Body of pancreas (tissue), 4 donors: ENCODE results near the gene KIF26A. TPM values are rescaled to one million over a fixed set of nuclear protein-coding genes. Genes with fewer than 3 reads are reported as not detected.

Experiments used
- ATAC-seq: fragments of 150-250 bp; one replicate; pipeline ENCODE4 v1.9.1; 2016
- DNase-seq, 4 donors: peaks; one replicate each; pipeline ENCODE4 v3.0.0-alpha.2; 2019
- H3K27ac ChIP-seq, 4 donors: fragments of 200-600 bp; sonication (generic); 1 replicate in 3 of 4; 2 replicates in 1 of 4; pipeline versions ENCODE4 v1.5.1 to v1.6.1; 2016 to 2019; ENCODE audit warnings: mild to moderate bottlenecking in 1 of 4, mixed read lengths in 1 of 4, moderate library complexity in 1 of 4
- H3K27me3 ChIP-seq, 2 donors: fragments of 200-600 bp; sonication (generic); one replicate each; pipeline ENCODE4 v1.6.0; 2016; ENCODE audit warnings: mild to moderate bottlenecking in 1 of 2
- H3K36me3 ChIP-seq, 2 donors: fragments of 200-600 bp; sonication (generic); replicated peaks in 1 of 2; 2 replicates each; pipeline ENCODE4 v1.5.1; 2016; ENCODE audit warnings: low read depth in 2 of 2; ENCODE audit not compliant: insufficient read depth in 1 of 2
- H3K4me1 ChIP-seq: fragments of 200-600 bp; sonication (generic); one replicate; pipeline ENCODE4 v1.6.0; 2016
- H3K4me3 ChIP-seq, 2 donors: fragments of 200-600 bp; sonication (generic); 1 replicate in 1 of 2; 2 replicates in 1 of 2; pipeline ENCODE4 v1.5.1; 2016 to 2019
- H3K9me3 ChIP-seq, 3 donors: fragments of 200-600 bp; sonication (generic); 1 replicate in 2 of 3; 2 replicates in 1 of 3; pipeline ENCODE4 v1.5.1; 2016
- POLR2A ChIP-seq, 3 donors: fragments of 450-650 bp; IDR thresholded peaks; one replicate each; pipeline ENCODE4 v1.6.1; 2016; ENCODE audit warnings: antibody characterized with exemption in 3 of 3, mild to moderate bottlenecking in 2 of 3
- WGBS, 2 donors: methylation state at CpG; one replicate each; pipeline ENCODE4 v1.1.5; 2017; 5-methylcytosine and 5-hydroxymethylcytosine counted together
- intact Hi-C: fragments of 100-400 bp; cut with DNase I; formaldehyde crosslinking; loops from one replicate; pipeline ENCODE4 v1.15.1; 2023
- total RNA-seq, 2 donors: library from RNA; depleted of rRNA; stranded (reverse); fragments of >200 nt; gene quantifications; one replicate each; pipeline ENCODE4 v1.1.0, GENCODE V29; 2016
- TF ChIP-seq, protein P1 (sequence below), 7 experiments: fragments of 450-650 bp in 4 of 7; fragments of 200-600 bp in 3 of 7; sonication (generic) in 3 of 7; IDR thresholded peaks; one replicate each; pipeline ENCODE4 v1.5.1; 2016 to 2019; ENCODE audit warnings: antibody characterized with exemption in 7 of 7

KIF26A gene
- total RNA-seq, 2 donors from 2014 or later: 14.8 to 17.1 TPM

DNA sequence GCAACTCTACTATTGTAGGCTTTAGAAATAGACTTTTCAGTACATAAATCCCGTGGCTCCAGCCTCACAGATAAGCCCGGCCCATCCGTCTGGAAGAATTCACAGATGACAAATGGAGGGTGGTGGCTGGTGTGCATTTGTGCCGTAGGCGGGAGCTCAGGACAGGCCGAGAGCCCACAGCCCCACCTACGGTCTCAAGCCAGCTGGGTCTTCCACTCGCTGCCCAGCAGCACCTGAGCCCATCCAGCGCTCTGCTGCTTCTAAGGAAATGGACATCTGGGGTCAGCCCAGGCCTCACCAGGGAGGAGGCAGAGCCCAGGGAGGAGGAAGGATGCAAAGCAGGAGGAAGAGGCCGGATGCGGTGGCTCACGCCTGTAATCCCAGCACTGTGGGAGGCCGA lies 72.8 kb downstream of the KIF26A start:
- DNase-seq: no peak

DNA sequence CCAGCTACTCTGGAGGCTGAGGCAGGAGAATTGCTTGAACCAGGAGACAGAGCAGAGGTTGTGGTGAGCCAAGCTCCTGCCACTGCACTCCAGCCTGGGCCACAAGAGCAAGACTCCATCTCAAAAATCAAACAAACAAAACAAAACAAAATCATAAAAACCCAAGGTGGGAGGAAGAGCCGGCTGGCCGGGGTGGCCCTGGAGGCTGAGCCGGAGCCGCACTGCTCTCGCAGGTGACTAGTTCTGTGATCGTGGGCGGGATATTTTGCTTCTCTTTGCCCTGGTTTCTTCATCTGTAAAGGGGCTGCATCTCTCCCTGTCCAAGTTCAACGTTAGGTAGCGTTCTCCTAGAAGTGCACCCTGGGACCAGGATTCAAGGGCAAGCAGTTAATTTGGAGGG lies 73.4 kb downstream of the KIF26A start:
- Histone ChIP-seq H3K4me1 (no peaks in the 10 kb centered on the region), H3K36me3 (no peaks in the 10 kb centered on the region), H3K27me3 (no peaks in the 10 kb centered on the region), H3K27ac (no peak overlapping the region), H3K9me3 (no peaks in the 10 kb centered on the region), H3K4me3 (no peak overlapping the region)
- no peak for TF ChIP-seq POLR2A (IDR thresholded peaks at IDR 0.05)
- TF ChIP-seq, protein P1, sequence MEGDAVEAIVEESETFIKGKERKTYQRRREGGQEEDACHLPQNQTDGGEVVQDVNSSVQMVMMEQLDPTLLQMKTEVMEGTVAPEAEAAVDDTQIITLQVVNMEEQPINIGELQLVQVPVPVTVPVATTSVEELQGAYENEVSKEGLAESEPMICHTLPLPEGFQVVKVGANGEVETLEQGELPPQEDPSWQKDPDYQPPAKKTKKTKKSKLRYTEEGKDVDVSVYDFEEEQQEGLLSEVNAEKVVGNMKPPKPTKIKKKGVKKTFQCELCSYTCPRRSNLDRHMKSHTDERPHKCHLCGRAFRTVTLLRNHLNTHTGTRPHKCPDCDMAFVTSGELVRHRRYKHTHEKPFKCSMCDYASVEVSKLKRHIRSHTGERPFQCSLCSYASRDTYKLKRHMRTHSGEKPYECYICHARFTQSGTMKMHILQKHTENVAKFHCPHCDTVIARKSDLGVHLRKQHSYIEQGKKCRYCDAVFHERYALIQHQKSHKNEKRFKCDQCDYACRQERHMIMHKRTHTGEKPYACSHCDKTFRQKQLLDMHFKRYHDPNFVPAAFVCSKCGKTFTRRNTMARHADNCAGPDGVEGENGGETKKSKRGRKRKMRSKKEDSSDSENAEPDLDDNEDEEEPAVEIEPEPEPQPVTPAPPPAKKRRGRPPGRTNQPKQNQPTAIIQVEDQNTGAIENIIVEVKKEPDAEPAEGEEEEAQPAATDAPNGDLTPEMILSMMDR (IDR thresholded peaks at IDR 0.05): no peak
- no peak for DNase-seq
- intact Hi-C loops: no loop called here
- no peak for ATAC-seq
- 82 to 88% methylated on average over 8 to 9 of the region's 9 CpGs for WGBS, 2 donors

More for the DNA sequence above, 72.8 kb downstream of the KIF26A start:
- H3K36me3 ChIP-seq: no peaks in the 10 kb centered on the region
- TF ChIP-seq, protein P1 (IDR thresholded peaks at IDR 0.05): no peak
- 67 to 78% methylated on average over 8 to 13 of the region's 13 CpGs for WGBS, 2 donors
- H3K9me3 ChIP-seq: no peaks in the 10 kb centered on the region
- H3K4me1 ChIP-seq: no peaks in the 10 kb centered on the region
- no peak overlapping the region for H3K27ac ChIP-seq
- ATAC-seq: no peak
- H3K27me3 ChIP-seq: no peaks in the 10 kb centered on the region
- intact Hi-C loops: no loop called here
- no peak overlapping the region for H3K4me3 ChIP-seq

DNA sequence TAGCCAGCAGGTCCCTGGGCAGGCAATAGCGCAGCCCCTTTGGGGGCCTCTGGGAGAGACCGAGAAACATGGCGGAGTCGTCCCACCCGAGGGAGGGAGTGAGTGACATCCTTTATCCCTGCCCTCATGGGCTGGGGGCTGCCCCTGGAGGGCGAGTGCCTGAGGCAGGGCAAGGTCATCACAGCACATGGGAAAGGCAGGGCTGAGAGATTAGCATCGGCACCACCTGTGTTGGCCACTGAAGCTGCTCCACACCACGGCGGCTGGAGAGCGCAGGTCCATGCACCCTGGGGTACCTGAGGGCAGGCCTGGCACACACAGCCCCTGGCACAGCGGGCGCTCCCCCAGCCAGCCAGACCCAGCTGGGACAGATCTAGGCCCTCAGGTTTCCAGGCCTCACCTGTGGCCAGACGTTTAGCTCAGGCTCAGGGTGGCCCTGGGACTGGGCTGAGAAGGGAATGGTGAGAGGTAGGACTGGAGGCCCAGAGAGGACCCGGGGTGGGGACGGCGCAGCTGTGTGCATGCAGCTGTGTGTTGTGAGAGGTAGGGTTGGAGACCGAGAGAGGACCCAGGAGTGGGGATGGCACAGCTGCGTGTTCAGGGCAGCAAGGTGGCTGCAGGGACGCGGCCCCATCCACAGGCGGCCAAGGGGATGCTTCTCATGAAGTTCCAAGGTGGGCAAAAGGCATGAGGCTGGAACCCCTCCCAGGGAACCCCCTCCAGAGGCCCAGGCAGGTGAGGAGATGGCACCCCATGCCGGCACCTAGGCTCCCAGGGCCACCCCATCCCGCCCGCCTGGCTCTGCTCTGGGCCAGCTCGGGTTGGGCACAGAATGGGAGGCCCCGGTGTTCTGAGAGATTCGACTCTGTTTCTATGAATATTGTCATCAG lies 74.1 kb downstream of the KIF26A start:
- TF ChIP-seq POLR2A (IDR thresholded peaks at IDR 0.05): no peak
- TF ChIP-seq, protein P1 (IDR thresholded peaks at IDR 0.05): no peak
- DNase-seq: no peak
- no peak for ATAC-seq
- H3K27me3 ChIP-seq: no peaks in the 10 kb centered on the region
- no peaks in the 10 kb centered on the region for H3K4me1 ChIP-seq
- no peaks in the 10 kb centered on the region for H3K9me3 ChIP-seq
- H3K27ac ChIP-seq: no peak overlapping the region
- 77 to 78% methylated on average over 15 to 25 of the region's 27 CpGs for WGBS, 2 donors
- H3K4me3 ChIP-seq: no peak overlapping the region
- intact Hi-C loops: no loop called here
- no peaks in the 10 kb centered on the region for H3K36me3 ChIP-seq

DNA sequence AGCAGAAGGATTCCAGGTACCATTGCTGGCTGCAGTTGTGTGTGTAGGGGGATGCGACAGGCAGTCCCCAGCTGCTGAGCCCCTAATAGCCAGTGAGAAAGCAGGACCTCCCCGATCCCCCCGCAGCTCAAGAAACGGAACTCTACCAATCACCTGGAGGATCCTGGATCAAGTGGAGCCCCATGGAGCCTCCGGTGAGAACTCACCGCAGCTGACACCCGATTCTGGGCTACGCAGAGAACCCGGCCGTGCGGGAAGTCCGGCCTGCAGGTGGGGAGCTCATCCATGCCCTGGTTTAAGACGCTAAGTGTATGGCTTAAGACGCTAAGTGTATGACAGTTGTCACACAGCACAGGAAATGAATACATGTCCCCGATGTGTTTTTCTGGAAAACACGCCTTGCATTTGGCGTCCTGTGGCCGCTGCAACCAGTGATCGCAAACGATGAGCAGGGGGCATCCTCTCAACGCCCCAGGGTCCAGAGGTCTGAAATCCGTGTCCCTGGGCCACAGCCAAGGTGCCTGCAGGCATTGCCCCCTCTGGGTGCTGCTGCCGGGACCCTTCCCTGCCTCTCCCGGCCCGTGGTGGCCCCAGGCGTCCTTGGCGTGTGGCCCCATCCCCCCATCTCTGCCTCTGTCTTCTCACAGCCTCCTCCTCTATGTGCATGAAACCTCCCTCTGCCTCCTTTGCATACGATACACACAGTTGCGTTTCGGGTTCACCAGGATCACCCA lies 75.1 kb downstream of the KIF26A start:
- no peak for TF ChIP-seq POLR2A (IDR thresholded peaks at IDR 0.05)
- TF ChIP-seq, protein P1 (IDR thresholded peaks at IDR 0.05): no peak
- no peaks in the 10 kb centered on the region for H3K4me1 ChIP-seq
- H3K27ac ChIP-seq: no peak overlapping the region
- WGBS, 2 donors: 79 to 85% methylated on average over 23 to 30 of the region's 30 CpGs
- ATAC-seq (no peak), DNase-seq (no peak)
- no peaks in the 10 kb centered on the region for H3K27me3 ChIP-seq
- intact Hi-C loops: no loop called here
- H3K36me3 ChIP-seq: no peaks in the 10 kb centered on the region
- H3K4me3 ChIP-seq: no peak overlapping the region
- H3K9me3 ChIP-seq: no peaks in the 10 kb centered on the region
